Stimulated activated CD8-positive, alpha-beta memory T cell treated with anti-CD3 and anti-CD28 coated beads, Interleukin-12 subunit alpha, Interleukin-12 subunit beta, amount 100 ng/mL, for 24 hours (primary cell): ENCODE measurements around the gene PCSK9.

ENCODE experiments used
- DNase-seq: peaks from one replicate; pipeline ENCODE4 v3.0.0-alpha.2; 2020; ENCODE audit errors: extremely low read depth

PCSK9 gene

DNA sequence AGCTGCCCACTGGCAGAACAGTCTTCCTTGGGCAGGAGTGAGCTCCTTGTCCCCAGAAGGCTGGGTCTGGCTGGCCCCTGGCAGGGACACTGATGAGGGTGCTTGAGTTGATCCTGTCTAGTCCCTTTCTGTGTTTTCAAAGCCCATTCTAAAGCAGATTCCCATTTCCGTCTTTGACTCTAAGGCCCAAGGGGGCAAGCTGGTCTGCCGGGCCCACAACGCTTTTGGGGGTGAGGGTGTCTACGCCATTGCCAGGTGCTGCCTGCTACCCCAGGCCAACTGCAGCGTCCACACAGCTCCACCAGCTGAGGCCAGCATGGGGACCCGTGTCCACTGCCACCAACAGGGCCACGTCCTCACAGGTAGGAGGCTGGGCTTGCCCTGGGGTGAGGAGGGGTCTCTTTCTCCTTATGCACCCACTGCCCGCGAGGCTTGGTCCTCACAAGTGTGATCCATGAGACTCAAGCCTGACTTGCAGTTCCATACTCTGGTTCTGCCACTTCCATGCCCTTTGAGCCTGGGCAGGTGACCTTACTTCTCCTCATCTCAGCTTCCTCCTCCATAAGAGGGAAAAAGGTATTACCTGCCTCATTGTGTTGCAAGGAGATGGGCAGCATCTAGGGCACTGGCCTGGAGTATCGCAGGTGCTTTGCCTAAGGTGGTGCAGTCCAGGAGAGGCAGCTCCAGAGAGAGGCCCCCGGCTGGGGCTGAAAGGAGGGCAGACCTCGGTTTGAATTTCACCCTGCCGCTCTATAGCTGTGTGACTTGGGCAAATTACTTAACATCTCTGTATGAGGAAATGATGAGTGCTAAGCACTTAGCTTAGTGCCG lies 20.2 kb downstream of the PCSK9 start:
- DNase-seq = no peak

GRCh38 chr1:55060133-55060999 lies 21.0 kb downstream of the PCSK9 start:
- DNase-seq = no peak

- DNase-seq = no peak
These were observed 21.8 kb downstream of the PCSK9 start for GRCh38 chr1:55061000-55061705.

DNA sequence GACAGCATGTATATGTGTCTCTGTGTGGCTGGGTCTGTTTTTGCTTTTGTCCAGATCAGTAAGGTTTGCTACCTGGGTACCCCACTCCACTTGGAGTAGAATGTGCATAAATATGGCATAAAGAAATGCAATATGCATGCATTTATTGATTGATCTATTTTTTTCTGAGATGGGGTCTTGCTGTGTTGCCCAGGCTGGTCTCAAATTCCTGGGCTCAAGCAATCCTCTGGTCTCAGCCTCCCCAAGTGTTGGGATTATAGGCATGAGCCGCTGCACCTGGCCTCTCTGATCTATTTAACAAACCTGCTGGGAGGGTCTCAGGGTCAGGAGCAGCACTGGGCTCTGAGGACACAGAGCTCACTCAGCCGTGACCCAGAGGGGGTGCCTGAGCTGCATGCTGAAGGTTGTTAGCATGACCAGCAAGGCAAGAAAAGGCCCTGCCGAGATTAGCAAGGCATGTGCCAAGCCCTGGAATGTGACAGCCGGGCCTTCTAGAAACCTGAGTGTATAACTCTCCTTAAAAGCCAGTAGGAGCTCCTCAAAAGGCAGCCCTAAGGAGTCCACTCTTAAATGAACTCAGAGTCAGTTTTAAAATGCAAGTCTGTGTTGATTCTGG lies 22.5 kb downstream of the PCSK9 start:
- DNase-seq = no peak

DNA sequence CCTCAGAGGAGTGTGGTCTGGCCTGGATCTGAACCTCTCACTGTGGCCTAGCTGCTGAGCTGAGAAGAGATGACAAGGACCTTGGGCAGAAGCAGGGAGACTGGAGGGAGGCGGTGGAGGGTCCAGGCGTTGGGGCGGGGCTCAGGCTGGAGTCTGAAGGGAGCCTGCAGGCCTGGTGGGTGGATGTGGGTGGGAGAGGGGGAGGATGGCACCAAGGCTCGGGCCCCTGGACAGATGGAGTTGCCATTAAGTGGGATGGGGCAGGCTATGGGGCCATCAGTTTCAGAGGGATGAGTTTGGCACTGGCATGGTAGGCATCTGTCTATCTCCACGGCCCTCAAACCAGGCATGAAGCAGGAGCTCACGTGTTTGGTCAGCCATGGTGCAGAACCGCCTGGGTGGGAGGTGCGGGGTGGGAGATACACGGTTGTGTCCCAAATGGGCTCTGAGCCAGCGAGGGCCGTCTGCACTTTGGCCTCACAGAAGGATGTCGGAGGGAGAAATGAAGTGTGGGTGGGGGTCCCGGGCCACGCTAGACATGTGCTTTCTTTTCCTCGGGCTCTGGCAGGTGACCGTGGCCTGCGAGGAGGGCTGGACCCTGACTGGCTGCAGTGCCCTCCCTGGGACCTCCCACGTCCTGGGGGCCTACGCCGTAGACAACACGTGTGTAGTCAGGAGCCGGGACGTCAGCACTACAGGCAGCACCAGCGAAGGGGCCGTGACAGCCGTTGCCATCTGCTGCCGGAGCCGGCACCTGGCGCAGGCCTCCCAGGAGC lies 23.6 kb downstream of the PCSK9 start:
- no peak for DNase-seq

- DNase-seq = no peak
These were observed 24.2 kb downstream of the PCSK9 start for GRCh38 chr1:55063577-55063942.

DNA sequence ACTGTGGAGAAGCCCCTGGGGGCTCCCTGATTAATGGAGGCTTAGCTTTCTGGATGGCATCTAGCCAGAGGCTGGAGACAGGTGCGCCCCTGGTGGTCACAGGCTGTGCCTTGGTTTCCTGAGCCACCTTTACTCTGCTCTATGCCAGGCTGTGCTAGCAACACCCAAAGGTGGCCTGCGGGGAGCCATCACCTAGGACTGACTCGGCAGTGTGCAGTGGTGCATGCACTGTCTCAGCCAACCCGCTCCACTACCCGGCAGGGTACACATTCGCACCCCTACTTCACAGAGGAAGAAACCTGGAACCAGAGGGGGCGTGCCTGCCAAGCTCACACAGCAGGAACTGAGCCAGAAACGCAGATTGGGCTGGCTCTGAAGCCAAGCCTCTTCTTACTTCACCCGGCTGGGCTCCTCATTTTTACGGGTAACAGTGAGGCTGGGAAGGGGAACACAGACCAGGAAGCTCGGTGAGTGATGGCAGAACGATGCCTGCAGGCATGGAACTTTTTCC lies 24.8 kb downstream of the PCSK9 start:
- DNase-seq = no peak

GRCh38 chr1:55064861-55065263 lies 25.5 kb downstream of the PCSK9 start:
- DNase-seq = no peak

DNA sequence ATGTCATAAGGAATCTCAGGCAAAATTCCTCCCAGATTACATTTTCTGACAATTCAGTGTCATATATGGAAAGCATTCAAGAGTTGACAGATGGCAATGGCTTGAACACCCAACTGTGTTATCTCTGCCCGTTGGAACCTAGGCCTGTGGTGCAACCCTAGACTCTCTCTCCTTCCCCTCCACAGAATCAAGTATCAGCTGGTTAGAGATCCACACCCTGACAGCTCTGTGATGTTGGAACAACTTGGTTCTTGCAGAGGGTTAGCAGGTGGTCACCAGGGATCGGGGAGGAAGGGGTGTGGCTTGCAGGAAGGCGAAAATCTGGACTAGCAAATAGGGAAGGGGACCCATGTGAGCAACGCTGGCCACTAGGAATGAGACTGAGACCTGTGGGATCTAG lies 26.3 kb downstream of the PCSK9 start:
- no peak for DNase-seq

GRCh38 chr1:55067022-55067778 lies 27.9 kb downstream of the PCSK9 start:
- no peak for DNase-seq

- no peak for DNase-seq
These were observed 28.6 kb downstream of the PCSK9 start for GRCh38 chr1:55067914-55068313.

- no peak for DNase-seq
These were observed 29.3 kb downstream of the PCSK9 start for GRCh38 chr1:55068638-55069037.

DNA sequence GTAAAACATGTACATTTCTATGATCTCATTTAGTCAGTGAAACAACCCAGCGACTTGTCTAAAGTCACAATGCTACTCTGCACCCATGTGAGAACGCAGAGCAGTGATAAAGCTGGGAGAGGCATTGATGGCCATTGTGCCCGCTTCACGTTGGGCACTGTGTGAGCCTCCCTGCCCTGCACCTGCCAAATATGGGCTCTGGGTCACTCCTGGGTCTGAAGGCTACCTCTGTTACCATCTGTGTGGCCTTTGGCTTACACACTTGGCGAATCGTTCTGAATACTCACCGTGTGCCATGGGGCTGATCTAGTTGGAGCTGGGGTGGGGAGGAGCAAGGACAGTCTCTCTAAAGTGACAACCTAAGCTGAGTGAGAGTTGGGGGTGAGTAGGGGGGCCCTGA lies 29.9 kb downstream of the PCSK9 start:
- DNase-seq = no peak

GRCh38 chr1:55070293-55071164 lies 31.2 kb downstream of the PCSK9 start:
- DNase-seq = no peak

DNA sequence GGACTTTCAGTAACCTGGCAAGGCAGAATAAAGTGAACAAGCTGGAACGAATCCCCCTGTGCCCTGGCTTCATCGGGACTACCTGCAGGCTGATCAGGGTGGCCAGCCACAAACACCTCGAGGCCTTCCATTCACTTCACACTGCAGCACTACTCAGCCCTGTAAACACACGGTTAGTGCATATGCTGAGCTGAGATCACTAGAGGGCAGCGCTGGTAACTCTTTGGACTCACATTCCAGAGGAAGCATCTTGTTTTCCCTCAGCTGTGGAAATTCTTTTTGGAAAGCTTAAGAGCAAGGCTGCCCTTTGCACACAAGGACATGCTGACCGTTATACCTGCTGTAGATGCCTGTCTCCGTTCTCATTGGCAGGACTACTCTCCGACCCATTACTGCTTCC lies 32.1 kb downstream of the PCSK9 start:
- no peak for DNase-seq

GRCh38 chr1:55073187-55073916 lies 34.0 kb downstream of the PCSK9 start:
- no peak for DNase-seq

DNA sequence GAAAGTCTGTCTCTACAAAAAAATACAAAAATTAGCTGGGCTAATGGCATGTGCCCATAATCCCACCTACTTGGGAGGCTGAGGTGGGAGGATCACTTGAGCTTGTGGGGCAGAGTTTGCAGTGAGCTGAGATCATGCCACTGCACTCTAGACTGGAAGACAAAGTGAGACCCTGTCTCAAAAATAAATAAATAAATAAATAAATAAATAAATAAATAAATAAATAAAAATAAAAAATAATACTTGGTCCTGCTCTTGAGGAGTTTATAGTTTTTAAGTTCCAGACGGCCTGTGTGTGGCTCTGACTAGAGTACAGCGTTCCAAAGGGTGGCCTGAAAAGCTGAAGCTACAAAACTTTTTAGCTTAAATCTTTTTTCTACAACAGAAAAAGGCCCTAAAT lies 35.1 kb downstream of the PCSK9 start:
- no peak for DNase-seq

GRCh38 chr1:55076356-55076755 lies 37.0 kb downstream of the PCSK9 start:
- no peak for DNase-seq

DNA sequence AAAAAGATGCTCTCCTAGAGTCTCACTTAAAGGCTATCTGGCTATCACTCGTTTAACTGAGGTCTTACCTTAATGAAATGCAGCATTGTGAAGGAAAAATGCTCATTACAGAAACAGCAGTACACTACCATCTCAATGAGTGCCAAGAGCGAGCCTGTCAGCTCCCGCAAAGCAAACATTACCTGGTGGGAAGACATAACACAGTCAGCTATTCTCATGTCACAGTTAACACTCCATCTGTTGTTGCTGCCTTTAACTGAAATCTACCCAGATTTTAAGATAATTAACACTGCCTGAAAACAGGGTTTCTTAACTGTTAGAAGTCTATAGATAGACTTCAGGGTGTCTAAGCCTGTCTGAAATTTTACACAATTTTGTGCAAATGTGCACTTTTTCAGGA lies 39.1 kb downstream of the PCSK9 start:
- no peak for DNase-seq
